ENCODE results near the gene PDE6B.

PDE6B gene

GRCh38 chr4:661881-662761, 36.7 kb downstream of the PDE6B start:
- no peak overlapping the region for H3K4me3 ChIP-seq (ENCODE audit: low read depth, low read length)
- no peak for TF ChIP-seq CTCF (IDR thresholded peaks at IDR 0.05; ENCODE audit: low read depth, low read length)

- TF ChIP-seq CTCF (IDR thresholded peaks at IDR 0.05; ENCODE audit: low read depth, low read length), result no peak
- H3K4me3 ChIP-seq (ENCODE audit: low read depth, low read length), result no peak overlapping the region
Observed at GRCh38 chr4:663046-663437, 37.7 kb downstream of the PDE6B start.

GRCh38 chr4:663438-664428, 38.4 kb downstream of the PDE6B start:
- H3K4me3 ChIP-seq (ENCODE audit: low read depth, low read length), result no peak overlapping the region
- no peak for TF ChIP-seq CTCF (IDR thresholded peaks at IDR 0.05; ENCODE audit: low read depth, low read length)

- no peak overlapping the region for H3K4me3 ChIP-seq (ENCODE audit: low read depth, low read length)
- no peak for TF ChIP-seq CTCF (IDR thresholded peaks at IDR 0.05; ENCODE audit: low read depth, low read length)
Observed at GRCh38 chr4:664713-665231, 39.4 kb downstream of the PDE6B start.

GRCh38 chr4:665381-665750, 40.0 kb downstream of the PDE6B start:
- H3K4me3 ChIP-seq (ENCODE audit: low read depth, low read length), result no peak overlapping the region
- TF ChIP-seq CTCF (IDR thresholded peaks at IDR 0.05; ENCODE audit: low read depth, low read length), result no peak

- H3K4me3 ChIP-seq (ENCODE audit: low read depth, low read length), result no peak overlapping the region
- TF ChIP-seq CTCF (IDR thresholded peaks at IDR 0.05; ENCODE audit: low read depth, low read length), result no peak
Observed at GRCh38 chr4:665751-666435, 40.5 kb downstream of the PDE6B start.

All from WI38 (cell line).